PC-3 (cell line): Measurements from ENCODE around the gene ASB12. TPM values are rescaled to one million over a fixed set of nuclear protein-coding genes. Genes with fewer than 3 reads are reported as not detected.

Experiments used
- ATAC-seq: fragments of 200-7000 bp; cut with Tn5 transposase; 2 replicates; pipeline ENCODE4 v1.9.1; 2020; ENCODE audit warnings: mild to moderate bottlenecking, moderate library complexity
- BruUV-seq: library from RNA; stranded (reverse); fragments of 400-500 nt; replicated peaks from 2 replicates; lab custom pipeline; 2021; lab: Mats Ljungman, UMichigan
- CTCF ChIA-PET: fragments of 300-600 bp; sonication (Branson Sonifier 250); formaldehyde crosslinking; loops from one replicate; lab custom pipeline; 2022; ENCODE audit warnings: antibody characterized with exemption; lab: Charles Lee
- POLR2A ChIA-PET: fragments of 300-600 bp; sonication (Branson Sonifier 250); formaldehyde crosslinking; loops from one replicate; lab custom pipeline; 2022; ENCODE audit warnings: antibody characterized with exemption; ENCODE audit not compliant: unreplicated experiment; lab: Charles Lee
- DNase-seq: peaks from one replicate; pipeline ENCODE4 v3.0.0-alpha.2; 2015
- H2AFZ ChIP-seq: fragments of 300-600 bp; sonication (generic); 2 replicates; pipeline ENCODE4 v1.6.0; 2016; ENCODE audit warnings: antibody characterized with exemption, low read length
- H3F3A ChIP-seq: fragments of 300-600 bp; sonication (generic); one replicate; pipeline ENCODE4 v1.6.0; 2017; ENCODE audit warnings: antibody characterized with exemption, low read length, control low read depth, mild to moderate bottlenecking; ENCODE audit not compliant: unreplicated experiment
- H3K27ac ChIP-seq: fragments of 300-600 bp; sonication (generic); 2 replicates; pipeline ENCODE4 v1.5.1; 2016; ENCODE audit warnings: mild to moderate bottlenecking, low read length
- H3K27me3 ChIP-seq: fragments of 300-600 bp; sonication (generic); 2 replicates; pipeline ENCODE4 v1.6.1; 2016; ENCODE audit warnings: low read length, mixed read lengths
- H3K36me3 ChIP-seq: fragments of 300-600 bp; sonication (generic); 2 replicates; pipeline ENCODE4 v1.6.1; 2016; ENCODE audit warnings: low read depth, mixed run types, low read length, mixed read lengths
- H3K4me1 ChIP-seq: fragments of 300-600 bp; sonication (generic); 2 replicates; pipeline ENCODE4 v1.5.1; 2016; ENCODE audit warnings: low read length; ENCODE audit not compliant: insufficient read depth
- H3K4me2 ChIP-seq: fragments of 300-600 bp; sonication (generic); 2 replicates; pipeline ENCODE4 v1.6.0; 2016; ENCODE audit warnings: low read length
- H3K4me3 ChIP-seq: fragments of 300-600 bp; sonication (generic); 2 replicates; pipeline ENCODE4 v1.5.1; 2016; ENCODE audit warnings: mild to moderate bottlenecking, low read length, mixed read lengths
- H3K79me2 ChIP-seq: fragments of 300-600 bp; sonication (generic); 2 replicates; pipeline ENCODE4 v1.6.1; 2017; ENCODE audit warnings: low read length, mixed read lengths
- H3K9ac ChIP-seq: fragments of 300-600 bp; sonication (generic); 2 replicates; pipeline ENCODE4 v1.6.0; 2016; ENCODE audit warnings: mild to moderate bottlenecking, low read length
- H3K9me2 ChIP-seq: fragments of 300-600 bp; sonication (generic); replicated peaks from 2 replicates; pipeline ENCODE4 v1.6.1; 2016; ENCODE audit warnings: mixed run types, low read length, mixed read lengths
- H3K9me3 ChIP-seq: fragments of 300-600 bp; sonication (generic); 2 replicates; pipeline ENCODE4 v1.6.1; 2016; ENCODE audit warnings: low read length, mixed read lengths
- H4K20me1 ChIP-seq: fragments of 300-600 bp; sonication (generic); 2 replicates; pipeline ENCODE4 v1.6.1; 2016; ENCODE audit warnings: low read length, mixed read lengths
- EZH2 ChIP-seq: fragments of 300-600 bp; sonication (generic); IDR thresholded peaks from one replicate; pipeline ENCODE4 v1.6.1; 2017; ENCODE audit warnings: antibody characterized with exemption, mild to moderate bottlenecking, low read length; ENCODE audit not compliant: unreplicated experiment
- EZH2phosphoT487 ChIP-seq: fragments of 300-600 bp; sonication (generic); IDR thresholded peaks from 2 replicates; pipeline ENCODE4 v1.6.1; 2018; ENCODE audit warnings: mild to moderate bottlenecking, antibody characterized with exemption, low read length, borderline replicate concordance
- intact Hi-C: fragments of 100-400 bp; cut with micrococcal nuclease; formaldehyde crosslinking; loops from 2 replicates; pipeline ENCODE4 v1.9.0; 2023
- total RNA-seq: library from RNA; depleted of rRNA; stranded (reverse); fragments of >200 nt; gene quantifications from 2 replicates; pipeline ENCODE4 v1.2.3, GENCODE V29; 2014
- TF ChIP-seq, protein P1 (sequence below): fragments of 300-600 bp; sonication (generic); conservative IDR thresholded peaks from 2 replicates; pipeline ENCODE4 v1.5.1; 2017; ENCODE audit warnings: antibody characterized with exemption, low read depth, mild to moderate bottlenecking, low read length

ASB12 gene
- total RNA-seq, 1 experiment from 2014 or later, result not detected

GRCh38 chrX:64186974-64187761, 43.2 kb downstream of the ASB12 start:
- BruUV-seq, result no TSS peak
- no peak overlapping the region for H3K4me2 ChIP-seq
- H4K20me1 ChIP-seq, result no peaks in the 10 kb centered on the region
- no peak overlapping the region for H3K27ac ChIP-seq
- POLR2A ChIA-PET, result no interaction called here
- no peak for DNase-seq
- no peak overlapping the region for H3K4me3 ChIP-seq
- no peak overlapping the region for H2AFZ ChIP-seq
- H3K4me1 ChIP-seq, result no peaks in the 10 kb centered on the region
- intact Hi-C loops, result no loop called here
- no peaks in the 10 kb centered on the region for H3K36me3 ChIP-seq
- no peak for ATAC-seq
- no peaks in the 10 kb centered on the region for H3F3A ChIP-seq
- TF ChIP-seq EZH2phosphoT487 (no peak), EZH2 (no peak)
- TF ChIP-seq, protein P1, sequence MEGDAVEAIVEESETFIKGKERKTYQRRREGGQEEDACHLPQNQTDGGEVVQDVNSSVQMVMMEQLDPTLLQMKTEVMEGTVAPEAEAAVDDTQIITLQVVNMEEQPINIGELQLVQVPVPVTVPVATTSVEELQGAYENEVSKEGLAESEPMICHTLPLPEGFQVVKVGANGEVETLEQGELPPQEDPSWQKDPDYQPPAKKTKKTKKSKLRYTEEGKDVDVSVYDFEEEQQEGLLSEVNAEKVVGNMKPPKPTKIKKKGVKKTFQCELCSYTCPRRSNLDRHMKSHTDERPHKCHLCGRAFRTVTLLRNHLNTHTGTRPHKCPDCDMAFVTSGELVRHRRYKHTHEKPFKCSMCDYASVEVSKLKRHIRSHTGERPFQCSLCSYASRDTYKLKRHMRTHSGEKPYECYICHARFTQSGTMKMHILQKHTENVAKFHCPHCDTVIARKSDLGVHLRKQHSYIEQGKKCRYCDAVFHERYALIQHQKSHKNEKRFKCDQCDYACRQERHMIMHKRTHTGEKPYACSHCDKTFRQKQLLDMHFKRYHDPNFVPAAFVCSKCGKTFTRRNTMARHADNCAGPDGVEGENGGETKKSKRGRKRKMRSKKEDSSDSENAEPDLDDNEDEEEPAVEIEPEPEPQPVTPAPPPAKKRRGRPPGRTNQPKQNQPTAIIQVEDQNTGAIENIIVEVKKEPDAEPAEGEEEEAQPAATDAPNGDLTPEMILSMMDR, result no peak
- no peaks in the 10 kb centered on the region for H3K27me3 ChIP-seq
- no peak overlapping the region for H3K9ac ChIP-seq
- no peaks in the 10 kb centered on the region for H3K79me2 ChIP-seq
- CTCF ChIA-PET, result no interaction called here
- no peaks in the 10 kb centered on the region for H3K9me2 ChIP-seq
- no peaks in the 10 kb centered on the region for H3K9me3 ChIP-seq

- DNase-seq, result no peak
These were observed 46.0 kb downstream of the ASB12 start for GRCh38 chrX:64184396-64184795.

More at GRCh38 chrX:64184396-64184795, 46.0 kb downstream of the ASB12 start:
- Histone ChIP-seq H3K27me3 (no peaks in the 10 kb centered on the region), H3K9me2 (no peaks in the 10 kb centered on the region), H3F3A (no peaks in the 10 kb centered on the region), H3K9me3 (no peaks in the 10 kb centered on the region), H4K20me1 (no peaks in the 10 kb centered on the region), H3K27ac (no peak overlapping the region), H3K9ac (no peak overlapping the region), H3K79me2 (no peaks in the 10 kb centered on the region), H3K4me1 (no peaks in the 10 kb centered on the region), H2AFZ (no peak overlapping the region), H3K4me2 (no peak overlapping the region), H3K4me3 (no peak overlapping the region), H3K36me3 (no peaks in the 10 kb centered on the region)
- CTCF ChIA-PET, result no interaction called here
- no TSS peak for BruUV-seq
- intact Hi-C loops, result no loop called here
- TF ChIP-seq EZH2, result no peak
- TF ChIP-seq EZH2phosphoT487, result no peak
- TF ChIP-seq, protein P1, result no peak
- POLR2A ChIA-PET, result no interaction called here
- no peak for ATAC-seq
